Measurements from ENCODE around the gene HNRNPF. TPM values are rescaled to one million over a fixed set of nuclear protein-coding genes. Genes with fewer than 3 reads are reported as not detected.

The HNRNPF gene
- total and polyA plus RNA-seq, 2 donors, result 136 to 235 TPM

GRCh38 chr10:43404704-43405084, 4.3 kb downstream of the HNRNPF start:
- Histone ChIP-seq H3K27me3 (ENCODE audit: control insufficient read depth in 2 of 2, insufficient read depth in 1 of 2, low read length in 1 of 2) (no peaks in the 10 kb centered on the region), H3K4me3 (ENCODE audit: low read length in 2 of 2) (peak overlapping the region; percentile 7 to 23), H3K4me1 (ENCODE audit: control insufficient read depth in 2 of 2, insufficient read depth in 2 of 2, low read length in 2 of 2) (peaks cover 21 to 44% of the 10 kb centered on the region in 2 donors), H3K36me3 (ENCODE audit: control insufficient read depth in 2 of 2, insufficient read depth in 2 of 2, low read length in 1 of 2) (peaks cover 4 to 21% of the 10 kb centered on the region in 2 donors), H3K9me3 (ENCODE audit: control insufficient read depth in 2 of 2, insufficient read depth in 1 of 2, low read length in 1 of 2) (peaks cover 0 to 5% of the 10 kb centered on the region in 2 donors), H3K27ac (ENCODE audit: low read depth in 1 of 2, low read length in 1 of 2) (peak overlapping the region; percentile 42 to 63)
- 8% methylated on average over 6 of the region's 6 CpGs for WGBS
- peak in 1 of 9 donors; percentile 50 for DNase-seq (ENCODE audit: low read depth in 6 of 9, low spot score in 9 of 9)

GRCh38 chr10:43403911-43404703, 4.9 kb downstream of the HNRNPF start:
- Histone ChIP-seq H3K4me3 (ENCODE audit: low read length in 2 of 2) (peak overlapping the region in 1 of 2 donors; percentile 21), H3K27ac (ENCODE audit: low read depth in 1 of 2, low read length in 1 of 2) (peak overlapping the region in 1 of 2 donors; percentile 63), H3K27me3 (ENCODE audit: control insufficient read depth in 2 of 2, insufficient read depth in 1 of 2, low read length in 1 of 2) (no peaks in the 10 kb centered on the region), H3K36me3 (ENCODE audit: control insufficient read depth in 2 of 2, insufficient read depth in 2 of 2, low read length in 1 of 2) (peaks cover 4 to 25% of the 10 kb centered on the region in 2 donors), H3K4me1 (ENCODE audit: control insufficient read depth in 2 of 2, insufficient read depth in 2 of 2, low read length in 2 of 2) (peaks cover 27 to 44% of the 10 kb centered on the region in 2 donors), H3K9me3 (ENCODE audit: control insufficient read depth in 2 of 2, insufficient read depth in 1 of 2, low read length in 1 of 2) (peaks cover 0 to 5% of the 10 kb centered on the region in 2 donors)
- WGBS, result 76% methylated on average over 14 of the region's 14 CpGs
- no peak for DNase-seq (ENCODE audit: low read depth in 6 of 9, low spot score in 9 of 9)

- H3K4me3 ChIP-seq (ENCODE audit: low read length in 2 of 2), result no peak overlapping the region
- H3K4me1 ChIP-seq (ENCODE audit: control insufficient read depth in 2 of 2, insufficient read depth in 2 of 2, low read length in 2 of 2), result peaks cover 36 to 52% of the 10 kb centered on the region in 2 donors
- H3K9me3 ChIP-seq (ENCODE audit: control insufficient read depth in 2 of 2, insufficient read depth in 1 of 2, low read length in 1 of 2), result peaks cover 0 to 5% of the 10 kb centered on the region in 2 donors
- DNase-seq (ENCODE audit: low read depth in 6 of 9, low spot score in 9 of 9), result no peak
- no peak overlapping the region for H3K27ac ChIP-seq (ENCODE audit: low read depth in 1 of 2, low read length in 1 of 2)
- H3K36me3 ChIP-seq (ENCODE audit: control insufficient read depth in 2 of 2, insufficient read depth in 2 of 2, low read length in 1 of 2), result peaks cover 4 to 25% of the 10 kb centered on the region in 2 donors
- WGBS, result 91% methylated on average over 7 of the region's 7 CpGs
- no peaks in the 10 kb centered on the region for H3K27me3 ChIP-seq (ENCODE audit: control insufficient read depth in 2 of 2, insufficient read depth in 1 of 2, low read length in 1 of 2)
Measured at GRCh38 chr10:43402880-43403452, 6.0 kb downstream of the HNRNPF start.

- 74% methylated on average over 4 of the region's 4 CpGs for WGBS
- Histone ChIP-seq H3K4me3 (ENCODE audit: low read length in 2 of 2) (no peak overlapping the region), H3K27me3 (ENCODE audit: control insufficient read depth in 2 of 2, insufficient read depth in 1 of 2, low read length in 1 of 2) (no peaks in the 10 kb centered on the region), H3K36me3 (ENCODE audit: control insufficient read depth in 2 of 2, insufficient read depth in 2 of 2, low read length in 1 of 2) (peaks cover 4 to 25% of the 10 kb centered on the region in 2 donors), H3K27ac (ENCODE audit: low read depth in 1 of 2, low read length in 1 of 2) (no peak overlapping the region), H3K4me1 (ENCODE audit: control insufficient read depth in 2 of 2, insufficient read depth in 2 of 2, low read length in 2 of 2) (peaks cover 37 to 52% of the 10 kb centered on the region in 2 donors), H3K9me3 (ENCODE audit: control insufficient read depth in 2 of 2, insufficient read depth in 1 of 2, low read length in 1 of 2) (no peaks in the 10 kb centered on the region)
- no peak for DNase-seq (ENCODE audit: low read depth in 6 of 9, low spot score in 9 of 9)
Measured at GRCh38 chr10:43402176-43402575, 6.8 kb downstream of the HNRNPF start.

- Histone ChIP-seq H3K4me1 (ENCODE audit: control insufficient read depth in 2 of 2, insufficient read depth in 2 of 2, low read length in 2 of 2) (peaks cover 37 to 52% of the 10 kb centered on the region in 2 donors), H3K27ac (ENCODE audit: low read depth in 1 of 2, low read length in 1 of 2) (no peak overlapping the region), H3K36me3 (ENCODE audit: control insufficient read depth in 2 of 2, insufficient read depth in 2 of 2, low read length in 1 of 2) (peaks cover 4 to 25% of the 10 kb centered on the region in 2 donors), H3K9me3 (ENCODE audit: control insufficient read depth in 2 of 2, insufficient read depth in 1 of 2, low read length in 1 of 2) (no peaks in the 10 kb centered on the region), H3K27me3 (ENCODE audit: control insufficient read depth in 2 of 2, insufficient read depth in 1 of 2, low read length in 1 of 2) (no peaks in the 10 kb centered on the region), H3K4me3 (ENCODE audit: low read length in 2 of 2) (no peak overlapping the region)
- DNase-seq (ENCODE audit: low read depth in 6 of 9, low spot score in 9 of 9), result no peak
- WGBS, result 94% methylated on average over 2 of the region's 2 CpGs
Measured at GRCh38 chr10:43401627-43402026, 7.4 kb downstream of the HNRNPF start.

- DNase-seq (ENCODE audit: low read depth in 6 of 9, low spot score in 9 of 9), result no peak
- H3K4me3 ChIP-seq (ENCODE audit: low read length in 2 of 2), result no peak overlapping the region
- peaks cover 38 to 43% of the 10 kb centered on the region in 2 donors for H3K4me1 ChIP-seq (ENCODE audit: control insufficient read depth in 2 of 2, insufficient read depth in 2 of 2, low read length in 2 of 2)
- no peaks in the 10 kb centered on the region for H3K27me3 ChIP-seq (ENCODE audit: control insufficient read depth in 2 of 2, insufficient read depth in 1 of 2, low read length in 1 of 2)
- WGBS, result 90% methylated on average over 5 of the region's 5 CpGs
- H3K27ac ChIP-seq (ENCODE audit: low read depth in 1 of 2, low read length in 1 of 2), result peak overlapping the region; percentile 15 to 59
- no peaks in the 10 kb centered on the region for H3K9me3 ChIP-seq (ENCODE audit: control insufficient read depth in 2 of 2, insufficient read depth in 1 of 2, low read length in 1 of 2)
- peaks cover 8 to 29% of the 10 kb centered on the region in 2 donors for H3K36me3 ChIP-seq (ENCODE audit: control insufficient read depth in 2 of 2, insufficient read depth in 2 of 2, low read length in 1 of 2)
Measured at GRCh38 chr10:43399320-43400310, 9.4 kb downstream of the HNRNPF start.

GRCh38 chr10:43398939-43399319, 10.1 kb downstream of the HNRNPF start:
- H3K27ac ChIP-seq (ENCODE audit: low read depth in 1 of 2, low read length in 1 of 2), result peak overlapping the region in 1 of 2 donors; percentile 4
- no peaks in the 10 kb centered on the region for H3K27me3 ChIP-seq (ENCODE audit: control insufficient read depth in 2 of 2, insufficient read depth in 1 of 2, low read length in 1 of 2)
- peaks cover 8 to 34% of the 10 kb centered on the region in 2 donors for H3K36me3 ChIP-seq (ENCODE audit: control insufficient read depth in 2 of 2, insufficient read depth in 2 of 2, low read length in 1 of 2)
- H3K4me3 ChIP-seq (ENCODE audit: low read length in 2 of 2), result peak overlapping the region in 1 of 2 donors; percentile 77
- DNase-seq (ENCODE audit: low read depth in 6 of 9, low spot score in 9 of 9), result no peak
- H3K9me3 ChIP-seq (ENCODE audit: control insufficient read depth in 2 of 2, insufficient read depth in 1 of 2, low read length in 1 of 2), result no peaks in the 10 kb centered on the region
- 50% methylated on average over 2 of the region's 2 CpGs for WGBS
- H3K4me1 ChIP-seq (ENCODE audit: control insufficient read depth in 2 of 2, insufficient read depth in 2 of 2, low read length in 2 of 2), result peaks cover 39 to 41% of the 10 kb centered on the region in 2 donors

GRCh38 chr10:43396928-43397624, 11.9 kb downstream of the HNRNPF start:
- no peaks in the 10 kb centered on the region for H3K9me3 ChIP-seq (ENCODE audit: control insufficient read depth in 2 of 2, insufficient read depth in 1 of 2, low read length in 1 of 2)
- peaks cover 20 to 38% of the 10 kb centered on the region in 2 donors for H3K36me3 ChIP-seq (ENCODE audit: control insufficient read depth in 2 of 2, insufficient read depth in 2 of 2, low read length in 1 of 2)
- WGBS, result under 1% methylated on average over 70 of the region's 70 CpGs
- peaks cover 34 to 36% of the 10 kb centered on the region in 2 donors for H3K4me1 ChIP-seq (ENCODE audit: control insufficient read depth in 2 of 2, insufficient read depth in 2 of 2, low read length in 2 of 2)
- H3K27ac ChIP-seq (ENCODE audit: low read depth in 1 of 2, low read length in 1 of 2), result peak overlapping the region; percentile 86 to 95
- H3K4me3 ChIP-seq (ENCODE audit: low read length in 2 of 2), result peak overlapping the region; percentile 75 to 77
- peak in 7 of 9 donors; percentile 63 to 88 (median 76) for DNase-seq (ENCODE audit: low read depth in 6 of 9, low spot score in 9 of 9)
- no peaks in the 10 kb centered on the region for H3K27me3 ChIP-seq (ENCODE audit: control insufficient read depth in 2 of 2, insufficient read depth in 1 of 2, low read length in 1 of 2)
